Measurements from ENCODE around the gene PPFIA3.

Gene PPFIA3

DNA sequence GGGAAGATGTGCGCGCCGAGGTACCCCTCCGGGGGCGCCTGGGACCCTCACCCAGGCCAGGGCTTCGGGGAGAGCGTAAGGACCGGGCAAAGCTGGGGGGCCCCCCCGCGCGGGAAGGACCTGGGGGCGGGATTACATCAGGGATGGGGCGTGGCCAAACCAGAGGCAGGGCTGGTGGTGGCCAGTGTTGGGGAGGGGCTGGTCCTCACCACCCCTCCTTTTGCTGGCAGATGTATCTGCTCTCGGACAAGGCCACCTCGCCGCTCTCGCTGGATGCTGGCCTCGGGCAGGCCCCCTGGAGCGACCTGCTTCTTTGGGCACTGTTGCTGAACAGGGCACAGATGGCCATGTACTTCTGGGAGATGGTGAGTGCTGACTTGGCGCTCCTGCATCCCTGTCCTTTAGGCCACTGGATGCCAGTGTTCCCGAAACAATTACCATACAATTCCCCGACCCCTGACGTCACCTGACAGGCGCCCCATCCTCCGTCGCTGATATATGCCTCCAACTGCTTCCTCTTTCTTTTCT is 63.6 kb downstream of the PPFIA3 start:
- no peak for DNase-seq

- DNase-seq = no peak
Observed at GRCh38 chr19:49186108-49186507, 66.8 kb downstream of the PPFIA3 start.

- DNase-seq = no peak
Observed at GRCh38 chr19:49188626-49189200, 69.4 kb downstream of the PPFIA3 start.

DNA sequence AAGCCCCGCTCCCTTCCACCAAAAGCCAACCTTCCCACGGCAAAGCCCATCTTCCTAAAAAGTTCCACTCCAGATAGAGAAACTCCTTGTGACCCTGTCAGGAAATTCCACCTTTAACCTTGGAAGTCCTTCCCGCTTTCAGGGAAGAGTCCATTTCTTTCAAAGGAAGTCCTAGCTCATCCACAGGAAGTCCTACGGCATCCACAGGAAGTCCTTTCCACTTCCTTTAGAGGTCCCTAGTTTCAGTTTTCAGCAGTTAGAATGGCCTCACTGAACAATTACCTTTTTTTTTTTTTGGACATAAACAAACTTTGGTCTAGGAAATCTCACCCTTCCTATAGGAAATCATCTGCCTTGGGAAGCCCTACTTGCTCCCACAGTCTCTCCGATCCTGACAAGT is 69.9 kb downstream of the PPFIA3 start:
- DNase-seq = no peak

GRCh38 chr19:49190781-49191180 is 71.4 kb downstream of the PPFIA3 start:
- no peak for DNase-seq

DNA sequence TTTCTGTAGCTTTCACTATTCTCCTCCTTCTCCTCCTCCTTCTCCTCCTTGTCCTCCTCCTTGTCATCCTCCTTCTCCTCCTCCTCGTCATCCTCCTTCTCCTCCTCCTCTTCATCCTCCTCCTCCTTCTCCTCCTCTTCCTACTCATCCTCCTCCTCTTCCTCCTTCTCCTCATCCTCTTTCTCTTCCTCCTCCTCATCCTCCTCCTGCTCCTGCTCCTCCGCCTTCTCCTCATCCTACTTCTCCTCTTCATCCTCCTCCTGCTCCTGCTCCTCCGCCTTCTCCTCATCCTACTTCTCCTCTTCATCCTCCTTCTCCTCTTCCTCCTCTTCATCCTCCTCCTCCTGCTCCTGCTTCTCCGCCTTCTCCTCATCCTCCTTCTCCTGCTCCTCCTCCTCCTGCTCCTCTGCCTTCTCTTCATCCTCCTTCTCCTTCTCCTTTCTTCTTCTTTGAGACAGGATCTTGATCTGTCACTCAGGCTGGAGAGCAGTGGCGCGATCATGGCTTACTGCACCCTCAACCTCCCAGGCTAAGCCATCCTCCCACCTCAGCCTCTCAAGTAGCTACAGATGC is 74.6 kb downstream of the PPFIA3 start:
- DNase-seq = no peak

DNA sequence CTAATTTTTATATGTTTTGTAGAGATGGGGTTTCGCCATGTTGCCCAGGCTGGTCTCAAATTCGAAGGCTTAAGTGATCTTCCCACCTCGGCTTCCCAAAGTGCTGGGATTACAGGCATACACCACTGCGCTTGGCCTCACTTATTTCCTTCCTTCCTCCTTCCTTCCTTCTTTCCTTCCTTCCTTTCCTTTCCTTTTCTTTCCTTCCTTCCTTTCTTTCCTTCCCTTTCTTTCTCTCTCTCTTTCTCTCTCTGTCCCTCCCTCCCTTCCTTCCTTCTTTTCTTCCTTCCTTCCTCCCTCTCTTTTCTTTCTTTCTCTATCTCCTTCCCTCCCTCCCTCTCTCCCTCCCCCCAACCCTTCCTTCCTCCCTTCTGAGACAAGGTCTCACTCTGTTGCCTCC is 75.1 kb downstream of the PPFIA3 start:
- DNase-seq = no peak

DNA sequence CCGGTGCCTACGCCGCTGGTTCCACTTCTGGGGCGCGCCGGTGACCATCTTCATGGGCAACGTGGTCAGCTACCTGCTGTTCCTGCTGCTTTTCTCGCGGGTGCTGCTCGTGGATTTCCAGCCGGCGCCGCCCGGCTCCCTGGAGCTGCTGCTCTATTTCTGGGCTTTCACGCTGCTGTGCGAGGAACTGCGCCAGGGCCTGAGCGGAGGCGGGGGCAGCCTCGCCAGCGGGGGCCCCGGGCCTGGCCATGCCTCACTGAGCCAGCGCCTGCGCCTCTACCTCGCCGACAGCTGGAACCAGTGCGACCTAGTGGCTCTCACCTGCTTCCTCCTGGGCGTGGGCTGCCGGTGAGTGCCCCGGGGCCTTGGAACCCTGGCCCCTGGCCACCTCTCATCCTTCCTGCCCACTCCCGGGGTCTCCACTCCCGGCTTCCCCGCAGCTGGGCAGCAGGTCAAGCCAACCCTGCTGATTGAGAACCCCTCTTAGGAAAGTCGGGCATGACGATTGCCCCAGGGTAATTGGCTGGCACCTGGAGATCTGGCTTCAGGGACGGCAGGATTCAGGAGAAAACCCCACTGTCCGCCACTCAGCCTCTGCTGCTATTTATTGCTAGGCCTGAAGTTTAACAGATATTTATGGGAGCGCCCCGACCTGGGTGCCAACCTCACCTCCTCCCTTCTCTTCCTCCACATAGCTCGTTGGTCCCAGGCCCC is 77.3 kb downstream of the PPFIA3 start:
- no peak for DNase-seq

DNA sequence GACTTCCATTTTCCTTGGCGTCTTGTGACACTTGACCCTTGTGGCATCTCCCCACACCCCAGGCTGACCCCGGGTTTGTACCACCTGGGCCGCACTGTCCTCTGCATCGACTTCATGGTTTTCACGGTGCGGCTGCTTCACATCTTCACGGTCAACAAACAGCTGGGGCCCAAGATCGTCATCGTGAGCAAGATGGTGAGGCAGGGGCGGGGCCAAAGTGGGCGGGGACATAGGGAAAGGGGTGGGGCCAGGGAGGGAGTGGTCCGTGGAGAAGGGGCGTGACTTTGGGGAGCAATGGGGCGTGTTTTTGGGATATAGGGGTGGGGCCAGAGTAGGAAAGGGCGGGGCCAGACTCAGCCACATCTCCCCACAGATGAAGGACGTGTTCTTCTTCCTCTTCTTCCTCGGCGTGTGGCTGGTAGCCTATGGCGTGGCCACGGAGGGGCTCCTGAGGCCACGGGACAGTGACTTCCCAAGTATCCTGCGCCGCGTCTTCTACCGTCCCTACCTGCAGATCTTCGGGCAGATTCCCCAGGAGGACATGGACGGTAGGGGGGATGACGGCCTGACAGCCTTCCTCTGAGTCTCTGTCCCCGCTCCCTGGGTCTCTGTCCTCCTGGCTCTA is 81.0 kb downstream of the PPFIA3 start:
- no peak for DNase-seq
